ENCODE measurements around the gene IAPP.
"Not testable (repeated sequence)": the region's sequence is repeated elsewhere in the genome, so short reads cannot be mapped to it uniquely, and the experiment has no call there.

IAPP gene

DNA sequence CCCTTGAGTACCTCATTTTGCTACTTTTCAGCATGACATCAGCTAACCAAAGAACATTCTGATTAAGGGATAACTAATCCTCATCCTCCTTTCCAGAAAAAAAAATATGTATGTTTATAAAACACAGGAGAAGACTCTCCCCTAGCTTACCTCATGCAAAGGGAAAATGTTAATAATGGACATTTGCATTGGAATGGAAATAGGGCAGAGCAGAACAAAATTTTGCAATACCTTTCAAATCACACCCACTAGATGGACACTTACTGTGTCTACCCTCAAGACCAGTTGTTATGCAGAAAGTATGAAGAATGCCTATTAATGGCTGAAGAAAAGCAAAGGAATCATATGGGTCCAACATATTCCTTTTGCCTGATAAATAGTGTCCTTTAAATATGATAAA lies 29.1 kb upstream of the IAPP start:
- ChIA-PET CTCF (no interaction called here), POLR2A (no interaction called here)
- DNase-seq (ENCODE audit: extremely low spot score): no peak
- TF ChIP-seq, protein P1, sequence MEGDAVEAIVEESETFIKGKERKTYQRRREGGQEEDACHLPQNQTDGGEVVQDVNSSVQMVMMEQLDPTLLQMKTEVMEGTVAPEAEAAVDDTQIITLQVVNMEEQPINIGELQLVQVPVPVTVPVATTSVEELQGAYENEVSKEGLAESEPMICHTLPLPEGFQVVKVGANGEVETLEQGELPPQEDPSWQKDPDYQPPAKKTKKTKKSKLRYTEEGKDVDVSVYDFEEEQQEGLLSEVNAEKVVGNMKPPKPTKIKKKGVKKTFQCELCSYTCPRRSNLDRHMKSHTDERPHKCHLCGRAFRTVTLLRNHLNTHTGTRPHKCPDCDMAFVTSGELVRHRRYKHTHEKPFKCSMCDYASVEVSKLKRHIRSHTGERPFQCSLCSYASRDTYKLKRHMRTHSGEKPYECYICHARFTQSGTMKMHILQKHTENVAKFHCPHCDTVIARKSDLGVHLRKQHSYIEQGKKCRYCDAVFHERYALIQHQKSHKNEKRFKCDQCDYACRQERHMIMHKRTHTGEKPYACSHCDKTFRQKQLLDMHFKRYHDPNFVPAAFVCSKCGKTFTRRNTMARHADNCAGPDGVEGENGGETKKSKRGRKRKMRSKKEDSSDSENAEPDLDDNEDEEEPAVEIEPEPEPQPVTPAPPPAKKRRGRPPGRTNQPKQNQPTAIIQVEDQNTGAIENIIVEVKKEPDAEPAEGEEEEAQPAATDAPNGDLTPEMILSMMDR (IDR thresholded peaks at IDR 0.05; ENCODE audit: control extremely low read depth, extremely low read depth, low read depth, missing control alignments): no peak

DNA sequence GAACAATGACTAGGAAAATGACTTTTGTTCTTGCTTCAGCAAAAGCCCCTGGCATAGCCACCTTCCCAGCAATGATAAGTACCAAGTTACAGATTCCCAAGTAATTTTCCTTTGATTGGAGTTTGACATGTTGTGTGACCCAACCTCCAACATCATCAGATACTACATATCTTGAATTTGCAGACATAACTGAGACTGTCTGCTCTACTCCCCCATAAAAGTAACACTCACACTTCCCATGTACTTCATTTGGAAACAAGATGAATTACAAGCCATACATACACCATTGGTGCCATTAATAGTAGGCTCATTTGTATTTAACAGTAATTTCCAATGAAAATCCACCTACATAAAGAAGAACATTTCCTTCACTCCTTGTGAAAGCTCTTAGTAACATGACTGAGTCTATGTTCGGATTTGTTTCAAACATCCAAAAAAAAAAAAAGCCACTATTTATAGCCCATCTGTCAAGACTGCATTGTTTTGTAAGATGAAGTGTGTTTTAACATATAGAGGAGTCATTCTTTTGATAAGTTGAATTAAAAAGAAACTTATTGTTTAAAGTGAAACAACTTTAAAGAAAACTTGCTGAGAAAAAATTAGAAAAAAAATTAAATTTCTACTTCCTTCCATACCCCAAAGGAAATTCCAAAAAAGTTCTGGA lies 26.0 kb upstream of the IAPP start:
- TF ChIP-seq, protein P1 (IDR thresholded peaks at IDR 0.05; ENCODE audit: control extremely low read depth, extremely low read depth, low read depth, missing control alignments): no peak
- CTCF ChIA-PET: no interaction called here
- POLR2A ChIA-PET: no interaction called here
- DNase-seq (ENCODE audit: extremely low spot score): no peak

DNA sequence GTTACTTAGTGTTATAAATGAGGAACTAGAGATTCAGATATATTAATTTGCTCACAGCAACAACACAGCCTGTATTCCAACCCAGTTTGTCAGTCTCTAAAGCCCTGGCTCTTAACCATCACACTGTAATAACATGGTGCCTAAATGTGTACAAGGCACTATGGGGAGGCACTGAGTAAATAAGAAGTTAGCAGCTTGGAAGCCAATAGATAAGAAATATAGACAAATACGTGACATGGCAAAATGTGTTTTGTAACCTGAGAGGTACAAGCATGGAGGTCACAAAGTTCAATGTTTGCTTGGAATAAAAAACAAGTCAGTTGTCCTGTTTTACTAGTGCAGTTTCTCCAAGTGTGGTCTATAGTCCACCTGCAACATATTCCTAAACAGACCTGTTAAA lies 21.7 kb upstream of the IAPP start:
- TF ChIP-seq, protein P1 (IDR thresholded peaks at IDR 0.05; ENCODE audit: control extremely low read depth, extremely low read depth, low read depth, missing control alignments): no peak
- POLR2A ChIA-PET: no interaction called here
- DNase-seq (ENCODE audit: extremely low spot score): no peak
- CTCF ChIA-PET: no interaction called here

DNA sequence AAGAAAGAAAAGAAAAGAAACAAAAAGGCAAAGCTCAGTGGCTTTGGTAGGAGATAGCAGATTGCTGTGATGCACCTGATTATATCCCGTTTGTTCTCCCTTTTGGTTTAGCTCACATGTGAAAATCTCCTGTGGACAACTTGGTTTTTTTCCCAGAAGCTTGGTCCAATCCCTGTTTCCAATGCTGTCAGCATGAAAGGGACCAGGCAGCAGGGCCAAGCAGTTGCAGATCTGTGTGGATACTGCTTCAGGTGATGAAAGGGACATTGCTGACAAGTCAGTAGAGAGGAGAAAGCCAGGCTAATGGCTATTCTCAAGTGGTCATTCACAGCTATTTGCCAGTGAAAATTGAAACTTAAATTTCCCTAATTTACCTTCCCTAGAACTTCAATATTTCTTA lies 19.2 kb upstream of the IAPP start:
- DNase-seq (ENCODE audit: extremely low spot score): no peak
- CTCF ChIA-PET: no interaction called here
- POLR2A ChIA-PET: no interaction called here
- TF ChIP-seq, protein P1 (IDR thresholded peaks at IDR 0.05; ENCODE audit: control extremely low read depth, extremely low read depth, low read depth, missing control alignments): no peak

DNA sequence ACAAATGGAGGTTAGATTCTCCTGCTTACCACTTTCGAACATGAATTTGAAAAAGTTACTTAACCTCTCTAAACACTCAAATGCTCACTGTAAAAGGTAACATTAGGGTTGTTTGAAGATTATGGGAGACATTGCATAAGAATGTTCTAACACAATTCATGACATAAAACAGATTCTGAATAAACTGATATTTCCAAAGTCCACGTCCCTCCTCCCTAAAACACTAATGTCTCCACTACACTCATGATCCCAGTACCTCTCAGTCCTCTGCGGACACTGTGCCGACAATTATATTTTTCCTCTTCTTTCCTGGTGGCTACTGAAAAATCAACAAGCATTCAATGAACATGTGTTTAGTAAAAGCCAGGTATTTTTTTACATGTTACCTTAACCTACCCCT lies 18.8 kb upstream of the IAPP start:
- ChIA-PET POLR2A (no interaction called here), CTCF (no interaction called here)
- DNase-seq (ENCODE audit: extremely low spot score): no peak
- TF ChIP-seq, protein P1 (IDR thresholded peaks at IDR 0.05; ENCODE audit: control extremely low read depth, extremely low read depth, low read depth, missing control alignments): no peak

DNA sequence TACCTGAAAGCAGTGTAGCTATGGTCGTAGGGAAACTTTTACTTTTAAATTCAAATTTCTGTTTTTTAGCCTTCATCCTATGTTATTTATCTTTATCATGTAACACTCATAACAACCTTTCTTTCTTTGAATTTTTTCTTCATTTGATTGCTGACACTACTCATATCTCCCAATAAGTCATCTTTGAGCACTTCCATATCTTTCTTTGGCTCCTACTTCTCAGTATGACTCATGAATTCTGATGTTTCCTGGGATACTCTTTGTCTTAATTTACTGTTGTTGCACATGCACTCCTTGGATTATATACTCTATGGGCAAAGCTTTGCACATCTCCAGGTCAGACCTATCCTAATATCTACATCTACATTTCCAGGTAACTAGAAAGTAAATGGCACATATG lies 18.1 kb upstream of the IAPP start:
- POLR2A ChIA-PET: no interaction called here
- CTCF ChIA-PET: interaction anchor here (1.5 kb wide), 1 partner anchor 18 kb away, joined by 6 read pairs; the partner anchor contains the start of gene IAPP
- TF ChIP-seq, protein P1 (IDR thresholded peaks at IDR 0.05; ENCODE audit: control extremely low read depth, extremely low read depth, low read depth, missing control alignments): no peak
- no peak for DNase-seq (ENCODE audit: extremely low spot score)

DNA sequence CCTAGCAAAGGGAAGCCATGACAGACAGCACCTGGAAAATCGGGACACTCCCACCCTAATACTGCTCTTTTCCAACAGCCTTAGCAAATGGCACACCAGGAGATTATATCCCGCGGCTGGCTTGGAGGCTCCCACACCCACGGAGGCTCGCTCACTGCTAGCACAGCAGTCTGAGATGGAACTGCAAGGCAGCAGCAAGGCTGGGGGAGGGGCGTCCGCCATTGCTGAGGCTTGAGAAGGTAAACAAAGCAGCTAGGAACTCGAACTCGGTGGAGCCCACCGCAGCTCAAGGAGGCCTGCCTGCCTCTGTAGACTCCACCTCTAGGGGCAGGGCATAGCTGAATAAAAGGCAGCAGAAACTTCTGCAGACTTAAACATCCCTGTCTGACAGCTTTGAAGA lies 12.1 kb upstream of the IAPP start:
- DNase-seq (ENCODE audit: extremely low spot score); CTCF ChIA-PET; POLR2A ChIA-PET: not testable (repeated sequence)
